HFFc6 (cell line): ENCODE results near the gene CLBA1. TPM values are rescaled to one million over a fixed set of nuclear protein-coding genes. Genes with fewer than 3 reads are reported as not detected.

ENCODE experiments used
- DNase-seq: peaks from one replicate; pipeline ENCODE4 v3.0.0-alpha.2; 2018
- H3K27ac Mint-ChIP-seq: 2 replicates; pipeline ENCODE4 v1.8.0; 2020; ENCODE audit warnings: mild to moderate bottlenecking, mixed read lengths
- H3K27me3 Mint-ChIP-seq: 2 replicates; pipeline ENCODE4 v1.8.0; 2021; ENCODE audit warnings: mild to moderate bottlenecking, moderate library complexity, mixed read lengths; ENCODE audit not compliant: insufficient read depth
- H3K36me3 Mint-ChIP-seq: 2 replicates; pipeline ENCODE4 v1.8.0; 2021; ENCODE audit warnings: low read depth, mixed read lengths
- H3K4me1 Mint-ChIP-seq: 2 replicates; pipeline ENCODE4 v1.8.0; 2020; ENCODE audit warnings: low read depth, mixed read lengths
- H3K4me3 Mint-ChIP-seq: 2 replicates; pipeline ENCODE4 v1.8.0; 2020; ENCODE audit warnings: mild to moderate bottlenecking, moderate library complexity, mixed read lengths
- H3K9me3 Mint-ChIP-seq: 2 replicates; pipeline ENCODE4 v1.8.0; 2020; ENCODE audit warnings: mild to moderate bottlenecking, mixed read lengths
- CTCF ChIP-seq: fragments of 200-600 bp; sonication (generic); IDR thresholded peaks from 2 replicates; pipeline ENCODE4 v1.5.0; 2021; ENCODE audit warnings: antibody characterized with exemption, mild to moderate bottlenecking
- total RNA-seq, 6 experiments: library from RNA; stranded (reverse); fragmentation: NEBNext Ultra II Directional; extraction: Animal tissue kit (Norgen Biotek cat#: 25700); gene quantifications; 2 replicates in 1 of 6; 3 replicates in 5 of 6; pipeline ENCODE4 v1.2.3, GENCODE V29; 2021

Gene CLBA1
- total RNA-seq, 6 experiments from 2014 or later, result 5.9 to 12.3 (median 7.9) TPM

- peak within 1 kb of the TSS; percentile 93 for H3K27ac Mint-ChIP-seq
- peak; percentile 92 for DNase-seq
- H3K4me3 Mint-ChIP-seq, result peak within 1 kb of the TSS; percentile 96
- H3K27me3 Mint-ChIP-seq, result peaks cover 2% of the 10 kb centered on the region; the same call in 1 of the 2 replicates
- peaks cover 1% of the 10 kb centered on the region; the same call in 1 of the 2 replicates for H3K9me3 Mint-ChIP-seq
- TF ChIP-seq CTCF, result peak; percentile 41
- peaks cover 78% of the 10 kb centered on the region for H3K4me1 Mint-ChIP-seq
- H3K36me3 Mint-ChIP-seq, result peaks cover 30% of the 10 kb centered on the region
Measured at GRCh38 chr14:105020815-105021655, 35.4 kb downstream of the CLBA1 start, which contains the start of gene CDCA4. CDCA4 (minus strand) TSS chr14:105021083; CDS start chr14:105011929, 9,154 bp downstream.

GRCh38 chr14:105021656-105022275 lies 36.2 kb downstream of the CLBA1 start:
- Mint-ChIP-seq H3K4me1 (peaks cover 77% of the 10 kb centered on the region), H3K27ac (peak overlapping the region; percentile 93), H3K9me3 (peaks cover 6% of the 10 kb centered on the region; the same call in 1 of the 2 replicates), H3K36me3 (peaks cover 27% of the 10 kb centered on the region), H3K27me3 (no peaks in the 10 kb centered on the region), H3K4me3 (peak overlapping the region; percentile 94)
- peak; percentile 51 for TF ChIP-seq CTCF
- no peak for DNase-seq

GRCh38 chr14:105022276-105022670 lies 36.7 kb downstream of the CLBA1 start:
- Mint-ChIP-seq H3K27ac (peak overlapping the region; percentile 93; the same call in 1 of the 2 replicates), H3K9me3 (peaks cover 6% of the 10 kb centered on the region; the same call in 1 of the 2 replicates)
- TF ChIP-seq CTCF, result no peak

GRCh38 chr14:105023144-105023543 lies 37.6 kb downstream of the CLBA1 start:
- TF ChIP-seq CTCF, result no peak
- H3K4me3 Mint-ChIP-seq, result peak overlapping the region; percentile 94
- peak overlapping the region; percentile 93 for H3K27ac Mint-ChIP-seq

More at GRCh38 chr14:105022276-105022670, 36.7 kb downstream of the CLBA1 start:
- Mint-ChIP-seq H3K4me3 (peak overlapping the region; percentile 94), H3K27me3 (no peaks in the 10 kb centered on the region), H3K4me1 (peaks cover 75% of the 10 kb centered on the region), H3K36me3 (peaks cover 25% of the 10 kb centered on the region)
- no peak for DNase-seq

GRCh38 chr14:105023791-105024480 lies 38.3 kb downstream of the CLBA1 start:
- DNase-seq, result peak; percentile 64
- TF ChIP-seq CTCF, result no peak
- no peaks in the 10 kb centered on the region for H3K27me3 Mint-ChIP-seq
- H3K27ac Mint-ChIP-seq, result peak overlapping the region; percentile 93
- peaks cover 24% of the 10 kb centered on the region for H3K36me3 Mint-ChIP-seq
- H3K4me1 Mint-ChIP-seq, result peaks cover 74% of the 10 kb centered on the region
- H3K4me3 Mint-ChIP-seq, result peak overlapping the region; percentile 94
- peaks cover 6% of the 10 kb centered on the region; the same call in 1 of the 2 replicates for H3K9me3 Mint-ChIP-seq

More at GRCh38 chr14:105023144-105023543, 37.6 kb downstream of the CLBA1 start:
- Mint-ChIP-seq H3K36me3 (peaks cover 25% of the 10 kb centered on the region), H3K4me1 (peaks cover 73% of the 10 kb centered on the region), H3K27me3 (no peaks in the 10 kb centered on the region), H3K9me3 (peaks cover 6% of the 10 kb centered on the region; the same call in 1 of the 2 replicates)
- no peak for DNase-seq
